ENCODE measurements around the gene BAHCC1. TPM values are rescaled to one million over a fixed set of nuclear protein-coding genes. Genes with fewer than 3 reads are reported as not detected.

The BAHCC1 gene
- total and polyA plus RNA-seq, 2 of the 8 experiments (the other 6 are each of a cell fraction or from before 2014, with no cell fraction given), result 0.26 to 0.58 TPM

- no peak overlapping the region for H3K4me3 ChIP-seq (ENCODE audit: extremely low read depth in 1 of 4, insufficient read depth in 2 of 4, low read depth in 3 of 4, low read length in 4 of 4)
- ChIA-PET POLR2A (ENCODE audit: partially characterized antibody) (interaction anchor here (1.0 kb wide), 1 partner anchor 58 kb away, joined by 3 read pairs; no protein-coding TSS in a partner anchor), CTCF (ENCODE audit: partially characterized antibody) (interaction anchor here (1.5 to 3.6 kb wide), 3 partner anchors 10 to 86 kb away, joined by 4 to 20 read pairs (median 7); no protein-coding TSS in a partner anchor)
- H3K79me1 ChIP-seq (ENCODE audit: low read depth, low read length), result no peaks in the 10 kb centered on the region
- H4K20me1 ChIP-seq (replicated peaks in 1 of 2; ENCODE audit: control insufficient read depth in 1 of 2, insufficient read depth in 2 of 2, low read length in 2 of 2), result no peaks in the 10 kb centered on the region
- H3K4me2 ChIP-seq (ENCODE audit: insufficient read depth in 1 of 2, low read depth in 2 of 2, low read length in 2 of 2), result no peak overlapping the region
- TF ChIP-seq EP300 (IDR thresholded peaks at IDR 0.05; ENCODE audit: borderline replicate concordance in 1 of 2, low read depth in 2 of 2, low read length in 2 of 2) (no peak), EGR1 (IDR thresholded peaks at IDR 0.05; ENCODE audit: borderline replicate concordance, low read depth, low read length) (no peak), SP1 (IDR thresholded peaks at IDR 0.05; ENCODE audit: low read depth, low read length) (no peak), SAP30 (IDR thresholded peaks at IDR 0.05; ENCODE audit: insufficient read depth, insufficient replicate concordance, low read length) (no peak)
- no peak overlapping the region for H2BK120ac ChIP-seq (replicated peaks; ENCODE audit: low read depth, low read length)
- H4K5ac ChIP-seq (ENCODE audit: insufficient read length, low read depth, low read length), result no peak overlapping the region
- H3K56ac ChIP-seq (replicated peaks; ENCODE audit: insufficient read length, low read depth, low read length), result no peak overlapping the region
- H4K8ac ChIP-seq (ENCODE audit: extremely low read depth, insufficient read depth, low read length), result peak overlapping the region; percentile 25; the same call in 1 of the 2 replicates
- H3K79me2 ChIP-seq (ENCODE audit: control insufficient read depth in 1 of 2, insufficient read depth in 2 of 2, low read length in 2 of 2), result no peaks in the 10 kb centered on the region
- no peak overlapping the region for H3K14ac ChIP-seq (ENCODE audit: insufficient read length)
- H3K23me2 ChIP-seq (ENCODE audit: low read depth, low read length), result no peaks in the 10 kb centered on the region
- no peak overlapping the region for H3K18ac ChIP-seq (ENCODE audit: extremely low read depth, low read length)
- no peaks in the 10 kb centered on the region for H3K36me3 ChIP-seq (ENCODE audit: control insufficient read depth in 2 of 4, insufficient read depth in 4 of 4, low read length in 3 of 4)
- H3K9ac ChIP-seq (replicated peaks in 1 of 4; ENCODE audit: extremely low read depth in 1 of 4, low read depth in 3 of 4, low read length in 3 of 4), result no peak overlapping the region
- H2BK20ac ChIP-seq (ENCODE audit: low read length), result no peak overlapping the region
- no peaks in the 10 kb centered on the region for H3K9me3 ChIP-seq (ENCODE audit: insufficient read depth in 2 of 2, low read depth in 1 of 2, low read length in 1 of 2)
- H3K27me3 ChIP-seq (replicated peaks in 1 of 4; ENCODE audit: control insufficient read depth in 3 of 4, extremely low read depth in 1 of 4, insufficient read depth in 3 of 4, low read length in 3 of 4), result no peaks in the 10 kb centered on the region
- no peak overlapping the region for H4K91ac ChIP-seq (replicated peaks; ENCODE audit: insufficient read length, low read length)
- no peak overlapping the region for H2BK5ac ChIP-seq (ENCODE audit: low read depth, low read length)
- DNase-seq (ENCODE audit: low read depth in 1 of 2, low spot score in 2 of 2) (no peak), FAIRE-seq (no peak)
- H3K4ac ChIP-seq (replicated peaks; ENCODE audit: insufficient read length, low read depth, low read length), result no peak overlapping the region
- 85% methylated on average over 19 of the region's 26 CpGs; no CpG with 5 or more reads in 1 of the 2 experiments for WGBS, 2 experiments (ENCODE audit: extremely low coverage in 1 of 2, insufficient coverage in 1 of 2, insufficient read length in 1 of 2, insufficient replicate concordance in 2 of 2, low coverage in 1 of 2, low lambda C conversion rate in 2 of 2, missing lambda C conversion rate in 1 of 2)
- no peak overlapping the region for H2BK12ac ChIP-seq (ENCODE audit: low read depth, low read length)
- no peak overlapping the region for H3K23ac ChIP-seq (ENCODE audit: insufficient read length)
- H2AFZ ChIP-seq (ENCODE audit: low read length), result no peak overlapping the region
- H2BK15ac ChIP-seq (ENCODE audit: low read length), result no peak overlapping the region
- peaks cover 0 to 6% (median 5%) of the 10 kb centered on the region in 4 experiments; a peak in 6 of 7 replicates for H3K4me1 ChIP-seq (replicated peaks in 1 of 4; ENCODE audit: control insufficient read depth in 3 of 4, insufficient read depth in 4 of 4, low read length in 3 of 4)
- no peak overlapping the region for H3K27ac ChIP-seq (ENCODE audit: low read depth, low read length)
- H2AK5ac ChIP-seq (ENCODE audit: low read depth, low read length), result no peak overlapping the region
Measured at GRCh38 chr17:81451823-81452222, 56.6 kb downstream of the BAHCC1 start.

All from H1 (cell line).